SK-N-SH treated with all-trans-retinoic acid at 6 μM for 48 hours (cell line): ENCODE results near the gene NRDE2.

Experiments
- ATAC-seq: fragments of 200-7000 bp; cut with Tn5 transposase; 3 replicates; pipeline ENCODE4 v1.9.1; 2020; ENCODE audit warnings: mild to moderate bottlenecking, moderate library complexity
- ARNTL ChIP-seq: fragments of 450-650 bp; formaldehyde crosslinking; IDR thresholded peaks from 2 replicates; pipeline ENCODE4 v1.5.0; 2020; ENCODE audit warnings: low read depth, mild to moderate bottlenecking, moderate library complexity, borderline replicate concordance
- BACH2 ChIP-seq: fragments of 250-450 bp; sonication (Bioruptor Pico); IDR thresholded peaks from 2 replicates; pipeline ENCODE4 v1.9.0; 2021; ENCODE audit warnings: mild to moderate bottlenecking, borderline replicate concordance
- CSDC2 ChIP-seq: fragments of 250-450 bp; sonication (Bioruptor Pico); IDR thresholded peaks from 2 replicates; pipeline ENCODE4 v1.5.0; 2020; ENCODE audit warnings: mild to moderate bottlenecking, moderate library complexity
- ESRRG ChIP-seq: fragments of 250-450 bp; sonication (Bioruptor Pico); IDR thresholded peaks from 2 replicates; pipeline ENCODE4 v1.6.1; 2021; ENCODE audit warnings: mild to moderate bottlenecking
- GLIS3 ChIP-seq: fragments of 250-450 bp; sonication (Bioruptor Pico); IDR thresholded peaks from 2 replicates; pipeline ENCODE4 v1.5.0; 2020; ENCODE audit warnings: mild to moderate bottlenecking, moderate library complexity
- ISL1 ChIP-seq: fragments of 250-450 bp; sonication (Bioruptor Pico); IDR thresholded peaks from 2 replicates; pipeline ENCODE4 v2.1.2; 2022; ENCODE audit warnings: mild to moderate bottlenecking, moderate library complexity
- OSR1 ChIP-seq: fragments of 250-450 bp; sonication (Bioruptor Pico); IDR thresholded peaks from 2 replicates; pipeline ENCODE4 v1.8.0; 2022; ENCODE audit warnings: moderate library complexity, mild to moderate bottlenecking, inconsistent platforms
- PPARA ChIP-seq: fragments of 250-450 bp; sonication (Bioruptor Pico); IDR thresholded peaks from 2 replicates; pipeline ENCODE4 v1.5.0; 2020; ENCODE audit warnings: mild to moderate bottlenecking, borderline replicate concordance
- RARB ChIP-seq: fragments of 250-450 bp; sonication (Bioruptor Pico); IDR thresholded peaks from 2 replicates; pipeline ENCODE4 v1.8.0; 2021; ENCODE audit warnings: mild to moderate bottlenecking, moderate library complexity
- SNAI2 ChIP-seq: fragments of 250-450 bp; sonication (Bioruptor Pico); IDR thresholded peaks from 2 replicates; pipeline ENCODE4 v1.5.0; 2020; ENCODE audit warnings: mild to moderate bottlenecking, moderate library complexity
- TCF4 ChIP-seq: fragments of 250-450 bp; sonication (Bioruptor Pico); IDR thresholded peaks from 2 replicates; pipeline ENCODE4 v1.8.0; 2021; ENCODE audit warnings: mild to moderate bottlenecking, moderate library complexity, borderline replicate concordance
- TOX ChIP-seq: fragments of 250-450 bp; sonication (Bioruptor Pico); IDR thresholded peaks from 2 replicates; pipeline ENCODE4 v1.8.0; 2021; ENCODE audit warnings: mild to moderate bottlenecking, moderate library complexity, borderline replicate concordance
- ZNF565 ChIP-seq: fragments of 450-650 bp; formaldehyde crosslinking; conservative IDR thresholded peaks from 2 replicates; pipeline ENCODE4 v1.5.0; 2020; ENCODE audit warnings: low read depth, mild to moderate bottlenecking, moderate library complexity
- ZNF70 ChIP-seq: fragments of 450-650 bp; formaldehyde crosslinking; IDR thresholded peaks from 2 replicates; pipeline ENCODE4 v1.5.0; 2020; ENCODE audit warnings: mild to moderate bottlenecking, moderate library complexity
- TF ChIP-seq, protein P1 (sequence below): fragments of 250-450 bp; sonication (Bioruptor Pico); IDR thresholded peaks from 2 replicates; pipeline ENCODE4 v1.5.1; 2020; ENCODE audit warnings: low read depth, mild to moderate bottlenecking, moderate library complexity
- TF ChIP-seq, protein P2 (sequence below): fragments of 250-450 bp; sonication (Bioruptor Pico); IDR thresholded peaks from 2 replicates; pipeline ENCODE4 v1.8.0; 2020; ENCODE audit warnings: mild to moderate bottlenecking, moderate library complexity, borderline replicate concordance
- TF ChIP-seq, protein P3 (sequence below): fragments of 250-450 bp; sonication (Bioruptor Pico); IDR thresholded peaks from 2 replicates; pipeline ENCODE4 v1.5.0; 2020; ENCODE audit warnings: mild to moderate bottlenecking, moderate library complexity
- TF ChIP-seq, protein P4 (sequence below): fragments of 250-450 bp; sonication (Bioruptor Pico); IDR thresholded peaks from 2 replicates; pipeline ENCODE4 v1.8.0; 2021; ENCODE audit warnings: low read depth, mild to moderate bottlenecking, moderate library complexity, borderline replicate concordance
- TF ChIP-seq, protein P5 (sequence below): fragments of 250-450 bp; sonication (Bioruptor Pico); IDR thresholded peaks from 2 replicates; pipeline ENCODE4 v1.5.1; 2021; ENCODE audit warnings: mild to moderate bottlenecking, moderate library complexity

The NRDE2 gene

DNA sequence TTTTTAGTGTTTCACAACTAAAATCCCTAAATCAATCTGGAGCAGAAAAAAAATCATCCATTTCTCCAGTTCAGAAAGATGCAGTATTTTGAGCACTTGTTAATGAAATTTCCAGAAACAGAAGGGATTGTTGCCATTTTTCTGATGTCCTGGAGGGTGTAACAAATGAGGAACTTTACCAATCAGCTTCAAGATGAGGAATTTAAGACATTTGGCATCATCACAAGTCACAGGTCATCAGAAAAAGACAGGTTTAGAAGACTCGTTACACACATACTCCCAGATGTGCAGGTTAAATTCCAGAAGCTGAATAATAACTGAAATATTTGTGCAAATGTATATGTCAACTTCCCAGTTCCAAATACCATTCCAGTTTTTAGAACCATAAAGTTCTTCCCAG is 75.9 kb downstream of the NRDE2 start:
- no peak for TF ChIP-seq ZNF565
- TF ChIP-seq ZNF70 (CRISPR knock-in tag): no peak
- no peak for TF ChIP-seq GLIS3 (CRISPR knock-in tag)
- no peak for TF ChIP-seq TCF4 (CRISPR knock-in tag)
- TF ChIP-seq PPARA (CRISPR knock-in tag): no peak
- TF ChIP-seq CSDC2 (CRISPR knock-in tag): no peak
- no peak for TF ChIP-seq TOX (CRISPR knock-in tag)
- TF ChIP-seq BACH2 (CRISPR knock-in tag): no peak
- TF ChIP-seq ARNTL: no peak
- TF ChIP-seq, protein P1, sequence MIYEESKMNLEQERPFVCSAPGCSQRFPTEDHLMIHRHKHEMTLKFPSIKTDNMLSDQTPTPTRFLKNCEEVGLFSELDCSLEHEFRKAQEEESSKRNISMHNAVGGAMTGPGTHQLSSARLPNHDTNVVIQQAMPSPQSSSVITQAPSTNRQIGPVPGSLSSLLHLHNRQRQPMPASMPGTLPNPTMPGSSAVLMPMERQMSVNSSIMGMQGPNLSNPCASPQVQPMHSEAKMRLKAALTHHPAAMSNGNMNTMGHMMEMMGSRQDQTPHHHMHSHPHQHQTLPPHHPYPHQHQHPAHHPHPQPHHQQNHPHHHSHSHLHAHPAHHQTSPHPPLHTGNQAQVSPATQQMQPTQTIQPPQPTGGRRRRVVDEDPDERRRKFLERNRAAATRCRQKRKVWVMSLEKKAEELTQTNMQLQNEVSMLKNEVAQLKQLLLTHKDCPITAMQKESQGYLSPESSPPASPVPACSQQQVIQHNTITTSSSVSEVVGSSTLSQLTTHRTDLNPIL: no peak
- TF ChIP-seq, protein P2, sequence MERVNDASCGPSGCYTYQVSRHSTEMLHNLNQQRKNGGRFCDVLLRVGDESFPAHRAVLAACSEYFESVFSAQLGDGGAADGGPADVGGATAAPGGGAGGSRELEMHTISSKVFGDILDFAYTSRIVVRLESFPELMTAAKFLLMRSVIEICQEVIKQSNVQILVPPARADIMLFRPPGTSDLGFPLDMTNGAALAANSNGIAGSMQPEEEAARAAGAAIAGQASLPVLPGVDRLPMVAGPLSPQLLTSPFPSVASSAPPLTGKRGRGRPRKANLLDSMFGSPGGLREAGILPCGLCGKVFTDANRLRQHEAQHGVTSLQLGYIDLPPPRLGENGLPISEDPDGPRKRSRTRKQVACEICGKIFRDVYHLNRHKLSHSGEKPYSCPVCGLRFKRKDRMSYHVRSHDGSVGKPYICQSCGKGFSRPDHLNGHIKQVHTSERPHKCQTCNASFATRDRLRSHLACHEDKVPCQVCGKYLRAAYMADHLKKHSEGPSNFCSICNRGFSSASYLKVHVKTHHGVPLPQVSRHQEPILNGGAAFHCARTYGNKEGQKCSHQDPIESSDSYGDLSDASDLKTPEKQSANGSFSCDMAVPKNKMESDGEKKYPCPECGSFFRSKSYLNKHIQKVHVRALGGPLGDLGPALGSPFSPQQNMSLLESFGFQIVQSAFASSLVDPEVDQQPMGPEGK (CRISPR knock-in tag): no peak
- TF ChIP-seq ISL1 (CRISPR knock-in tag): no peak
- no peak for TF ChIP-seq ESRRG (CRISPR knock-in tag)
- TF ChIP-seq, protein P3, sequence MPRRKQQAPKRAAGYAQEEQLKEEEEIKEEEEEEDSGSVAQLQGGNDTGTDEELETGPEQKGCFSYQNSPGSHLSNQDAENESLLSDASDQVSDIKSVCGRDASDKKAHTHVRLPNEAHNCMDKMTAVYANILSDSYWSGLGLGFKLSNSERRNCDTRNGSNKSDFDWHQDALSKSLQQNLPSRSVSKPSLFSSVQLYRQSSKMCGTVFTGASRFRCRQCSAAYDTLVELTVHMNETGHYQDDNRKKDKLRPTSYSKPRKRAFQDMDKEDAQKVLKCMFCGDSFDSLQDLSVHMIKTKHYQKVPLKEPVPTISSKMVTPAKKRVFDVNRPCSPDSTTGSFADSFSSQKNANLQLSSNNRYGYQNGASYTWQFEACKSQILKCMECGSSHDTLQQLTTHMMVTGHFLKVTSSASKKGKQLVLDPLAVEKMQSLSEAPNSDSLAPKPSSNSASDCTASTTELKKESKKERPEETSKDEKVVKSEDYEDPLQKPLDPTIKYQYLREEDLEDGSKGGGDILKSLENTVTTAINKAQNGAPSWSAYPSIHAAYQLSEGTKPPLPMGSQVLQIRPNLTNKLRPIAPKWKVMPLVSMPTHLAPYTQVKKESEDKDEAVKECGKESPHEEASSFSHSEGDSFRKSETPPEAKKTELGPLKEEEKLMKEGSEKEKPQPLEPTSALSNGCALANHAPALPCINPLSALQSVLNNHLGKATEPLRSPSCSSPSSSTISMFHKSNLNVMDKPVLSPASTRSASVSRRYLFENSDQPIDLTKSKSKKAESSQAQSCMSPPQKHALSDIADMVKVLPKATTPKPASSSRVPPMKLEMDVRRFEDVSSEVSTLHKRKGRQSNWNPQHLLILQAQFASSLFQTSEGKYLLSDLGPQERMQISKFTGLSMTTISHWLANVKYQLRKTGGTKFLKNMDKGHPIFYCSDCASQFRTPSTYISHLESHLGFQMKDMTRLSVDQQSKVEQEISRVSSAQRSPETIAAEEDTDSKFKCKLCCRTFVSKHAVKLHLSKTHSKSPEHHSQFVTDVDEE (CRISPR knock-in tag): no peak
- TF ChIP-seq, protein P4, sequence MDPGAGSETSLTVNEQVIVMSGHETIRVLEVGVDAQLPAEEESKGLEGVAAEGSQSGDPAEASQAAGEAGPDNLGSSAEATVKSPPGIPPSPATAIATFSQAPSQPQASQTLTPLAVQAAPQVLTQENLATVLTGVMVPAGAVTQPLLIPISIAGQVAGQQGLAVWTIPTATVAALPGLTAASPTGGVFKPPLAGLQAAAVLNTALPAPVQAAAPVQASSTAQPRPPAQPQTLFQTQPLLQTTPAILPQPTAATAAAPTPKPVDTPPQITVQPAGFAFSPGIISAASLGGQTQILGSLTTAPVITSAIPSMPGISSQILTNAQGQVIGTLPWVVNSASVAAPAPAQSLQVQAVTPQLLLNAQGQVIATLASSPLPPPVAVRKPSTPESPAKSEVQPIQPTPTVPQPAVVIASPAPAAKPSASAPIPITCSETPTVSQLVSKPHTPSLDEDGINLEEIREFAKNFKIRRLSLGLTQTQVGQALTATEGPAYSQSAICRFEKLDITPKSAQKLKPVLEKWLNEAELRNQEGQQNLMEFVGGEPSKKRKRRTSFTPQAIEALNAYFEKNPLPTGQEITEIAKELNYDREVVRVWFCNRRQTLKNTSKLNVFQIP: no peak
- no peak for TF ChIP-seq SNAI2
- no peak for TF ChIP-seq RARB (CRISPR knock-in tag)
- TF ChIP-seq OSR1: no peak
- no peak for ATAC-seq

DNA sequence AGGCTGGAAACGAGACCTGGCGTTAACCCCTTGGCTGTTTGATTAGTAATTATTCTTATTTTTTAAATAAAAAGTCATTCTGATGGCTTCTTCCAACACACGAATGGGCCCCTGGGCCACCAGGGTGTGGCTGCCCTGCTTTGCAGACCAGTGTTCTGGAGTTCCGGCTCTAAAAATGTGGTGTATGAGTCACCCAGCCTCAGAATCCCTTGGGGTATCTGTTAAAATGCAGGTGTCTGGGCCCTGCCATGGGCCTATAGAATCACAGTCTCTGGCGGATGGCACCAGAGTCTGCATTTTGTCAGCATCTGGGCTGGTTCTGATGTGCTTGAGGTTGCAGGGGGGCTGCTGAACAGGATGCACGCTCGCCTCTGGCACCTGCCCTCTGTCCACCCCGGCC is 77.9 kb downstream of the NRDE2 start:
- no peak for TF ChIP-seq TOX (CRISPR knock-in tag)
- TF ChIP-seq ISL1 (CRISPR knock-in tag): no peak
- TF ChIP-seq, protein P2 (CRISPR knock-in tag): no peak
- TF ChIP-seq PPARA (CRISPR knock-in tag): no peak
- no peak for TF ChIP-seq OSR1
- no peak for TF ChIP-seq CSDC2 (CRISPR knock-in tag)
- TF ChIP-seq RARB (CRISPR knock-in tag): no peak
- TF ChIP-seq, protein P5, sequence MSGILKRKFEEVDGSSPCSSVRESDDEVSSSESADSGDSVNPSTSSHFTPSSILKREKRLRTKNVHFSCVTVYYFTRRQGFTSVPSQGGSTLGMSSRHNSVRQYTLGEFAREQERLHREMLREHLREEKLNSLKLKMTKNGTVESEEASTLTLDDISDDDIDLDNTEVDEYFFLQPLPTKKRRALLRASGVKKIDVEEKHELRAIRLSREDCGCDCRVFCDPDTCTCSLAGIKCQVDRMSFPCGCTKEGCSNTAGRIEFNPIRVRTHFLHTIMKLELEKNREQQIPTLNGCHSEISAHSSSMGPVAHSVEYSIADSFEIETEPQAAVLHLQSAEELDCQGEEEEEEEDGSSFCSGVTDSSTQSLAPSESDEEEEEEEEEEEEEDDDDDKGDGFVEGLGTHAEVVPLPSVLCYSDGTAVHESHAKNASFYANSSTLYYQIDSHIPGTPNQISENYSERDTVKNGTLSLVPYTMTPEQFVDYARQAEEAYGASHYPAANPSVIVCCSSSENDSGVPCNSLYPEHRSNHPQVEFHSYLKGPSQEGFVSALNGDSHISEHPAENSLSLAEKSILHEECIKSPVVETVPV (CRISPR knock-in tag): no peak
- TF ChIP-seq, protein P4: no peak
- TF ChIP-seq, all 23 proteins: peak for 0
- ATAC-seq: no peak
